ENCODE data around the gene GSDME.

The GSDME gene

GRCh38 chr7:24778543-24779282, 21.4 kb upstream of the GSDME start:
- peak; percentile 39 for DNase-seq (ENCODE audit: low spot score)
- in situ Hi-C loops (cut with MboI; ENCODE audit: low pct_unique_long_range_greater_than_20kb, low sequenced_read_pairs, unreplicated experiment), result no loop called here
- no peak for TF ChIP-seq CTCF (IDR thresholded peaks at IDR 0.05; ENCODE audit: extremely low read depth, insufficient read depth, missing control alignments)

GRCh38 chr7:24777806-24778205, 20.5 kb upstream of the GSDME start:
- in situ Hi-C loops (cut with MboI; ENCODE audit: low pct_unique_long_range_greater_than_20kb, low sequenced_read_pairs, unreplicated experiment), result no loop called here
- DNase-seq (ENCODE audit: low spot score), result no peak
- no peak for TF ChIP-seq CTCF (IDR thresholded peaks at IDR 0.05; ENCODE audit: extremely low read depth, insufficient read depth, missing control alignments)

- no peak for DNase-seq (ENCODE audit: low spot score)
- no peak for TF ChIP-seq CTCF (IDR thresholded peaks at IDR 0.05; ENCODE audit: extremely low read depth, insufficient read depth, missing control alignments)
- in situ Hi-C loops (cut with MboI; ENCODE audit: low pct_unique_long_range_greater_than_20kb, low sequenced_read_pairs, unreplicated experiment), result no loop called here
Observed at GRCh38 chr7:24773646-24774045, 16.4 kb upstream of the GSDME start.

GRCh38 chr7:24769851-24770250, 12.6 kb upstream of the GSDME start:
- in situ Hi-C loops (cut with MboI; ENCODE audit: low pct_unique_long_range_greater_than_20kb, low sequenced_read_pairs, unreplicated experiment), result no loop called here
- DNase-seq (ENCODE audit: low spot score), result no peak
- no peak for TF ChIP-seq CTCF (IDR thresholded peaks at IDR 0.05; ENCODE audit: extremely low read depth, insufficient read depth, missing control alignments)

- in situ Hi-C loops (cut with MboI; ENCODE audit: low pct_unique_long_range_greater_than_20kb, low sequenced_read_pairs, unreplicated experiment), result no loop called here
- DNase-seq (ENCODE audit: low spot score), result no peak
- no peak for TF ChIP-seq CTCF (IDR thresholded peaks at IDR 0.05; ENCODE audit: extremely low read depth, insufficient read depth, missing control alignments)
Observed at GRCh38 chr7:24769014-24769830, 12.0 kb upstream of the GSDME start.

GRCh38 chr7:24767878-24768569, 10.8 kb upstream of the GSDME start:
- DNase-seq (ENCODE audit: low spot score), result no peak
- peak; percentile 12 for TF ChIP-seq CTCF (IDR thresholded peaks at IDR 0.05; ENCODE audit: extremely low read depth, insufficient read depth, missing control alignments)
- in situ Hi-C loops (cut with MboI; ENCODE audit: low pct_unique_long_range_greater_than_20kb, low sequenced_read_pairs, unreplicated experiment), result no loop called here
